AG04450 (cell line): ENCODE data around the gene TCP11L1. TPM values are rescaled to one million over a fixed set of nuclear protein-coding genes. Genes with fewer than 3 reads are reported as not detected.

ENCODE experiments used
- CTCF ChIA-PET: fragments of 300-600, 350-600 bp; formaldehyde crosslinking; extraction: SDS; loops from one replicate; lab custom pipeline; 2022; ENCODE audit warnings: antibody characterized with exemption, inconsistent platforms; lab: Charles Lee
- POLR2A ChIA-PET: fragments of 350-600 bp; formaldehyde crosslinking; extraction: SDS; loops from one replicate; lab custom pipeline; 2021; ENCODE audit warnings: antibody characterized with exemption, inconsistent platforms; lab: Yijun Ruan, JAX
- DNase-seq: peaks from one replicate; pipeline ENCODE4 v3.0.0-alpha.2; 2011; ENCODE audit warnings: low read depth, low spot score
- H3K27ac ChIP-seq: one replicate; pipeline ENCODE4 v1.5.1; 2012; ENCODE audit warnings: low read depth, low read length, control low read depth
- H3K27me3 ChIP-seq: one replicate; pipeline ENCODE4 v1.6.0; 2012; ENCODE audit warnings: low read length; ENCODE audit not compliant: control insufficient read depth, insufficient read depth
- H3K4me3 ChIP-seq: 2 replicates; pipeline ENCODE4 v1.5.1; 2011; ENCODE audit warnings: mild to moderate bottlenecking, low read depth, low read length, control low read depth
- H3K9me3 ChIP-seq: 2 replicates; pipeline ENCODE4 v1.5.1; 2012; ENCODE audit warnings: low read length; ENCODE audit not compliant: control insufficient read depth, insufficient read depth
- CTCF ChIP-seq: IDR thresholded peaks from 2 replicates; pipeline ENCODE4 v1.5.1; 2011; ENCODE audit warnings: low read depth, low read length, control low read depth, inconsistent platforms
- polyA plus RNA-seq: library from polyadenylated mRNA; depleted of rRNA; stranded (reverse); fragments of >200 nt; gene quantifications from 2 replicates; pipeline ENCODE4 v1.2.3, GENCODE V29; 2011

TCP11L1 gene
- polyA plus RNA-seq, 1 experiment: 21.4 TPM

GRCh38 chr11:33067294-33067693 lies 27.9 kb downstream of the TCP11L1 start:
- ChIA-PET CTCF (interaction anchor here (1.5 to 7.1 kb wide), 5 partner anchors 11 to 258 kb away, joined by 3 to 110 read pairs (median 29); no protein-coding TSS in a partner anchor), POLR2A (no interaction called here)
- H3K4me3 ChIP-seq: no peak overlapping the region

GRCh38 chr11:33068611-33069340 lies 29.4 kb downstream of the TCP11L1 start:
- H3K27me3 ChIP-seq: no peaks in the 10 kb centered on the region
- ChIA-PET CTCF (interaction anchor here (1.0 to 7.1 kb wide), 4 partner anchors 100 to 260 kb away, joined by 3 to 57 read pairs (median 5); no protein-coding TSS in a partner anchor), POLR2A (no interaction called here)
- no peak overlapping the region for H3K27ac ChIP-seq
- no peak for TF ChIP-seq CTCF
- no peak for DNase-seq
- no peaks in the 10 kb centered on the region; the same call in 1 of the 2 replicates for H3K9me3 ChIP-seq
- no peak overlapping the region for H3K4me3 ChIP-seq

More at GRCh38 chr11:33067294-33067693, 27.9 kb downstream of the TCP11L1 start:
- no peak for TF ChIP-seq CTCF
- H3K27ac ChIP-seq: no peak overlapping the region
- no peaks in the 10 kb centered on the region for H3K27me3 ChIP-seq
- DNase-seq: no peak
- H3K9me3 ChIP-seq: no peaks in the 10 kb centered on the region; the same call in 1 of the 2 replicates

GRCh38 chr11:33072465-33072864 lies 33.1 kb downstream of the TCP11L1 start:
- no peak overlapping the region for H3K27ac ChIP-seq
- TF ChIP-seq CTCF: no peak
- ChIA-PET CTCF (no interaction called here), POLR2A (no interaction called here)
- H3K27me3 ChIP-seq: no peaks in the 10 kb centered on the region
- H3K4me3 ChIP-seq: no peak overlapping the region
- no peak for DNase-seq
- no peaks in the 10 kb centered on the region; the same call in 1 of the 2 replicates for H3K9me3 ChIP-seq

- CTCF ChIA-PET: interaction anchor here (0.8 kb wide), 1 partner anchor 18 kb away, joined by 3 read pairs; no protein-coding TSS in a partner anchor
- no peak overlapping the region for H3K27ac ChIP-seq
- no peaks in the 10 kb centered on the region for H3K27me3 ChIP-seq
- no peak overlapping the region for H3K4me3 ChIP-seq
- POLR2A ChIA-PET: no interaction called here
- no peak for TF ChIP-seq CTCF
- no peak for DNase-seq
- H3K9me3 ChIP-seq: no peaks in the 10 kb centered on the region
These were observed 44.5 kb downstream of the TCP11L1 start for GRCh38 chr11:33083918-33084317.

- Histone ChIP-seq H3K4me3 (no peak overlapping the region), H3K27ac (no peak overlapping the region), H3K27me3 (no peaks in the 10 kb centered on the region), H3K9me3 (no peaks in the 10 kb centered on the region)
- DNase-seq: no peak
- POLR2A ChIA-PET: no interaction called here
- TF ChIP-seq CTCF: no peak
- CTCF ChIA-PET: no interaction called here
These were observed 46.6 kb downstream of the TCP11L1 start for GRCh38 chr11:33086017-33086416.
